Measurements from ENCODE around the gene RASAL1.

RASAL1 gene

GRCh38 chr12:113094738-113095137, 40.8 kb downstream of the RASAL1 start:
- DNase-seq: no peak

- no peak for DNase-seq
Observed at GRCh38 chr12:113093409-113094101, 42.0 kb downstream of the RASAL1 start.

- no peak for DNase-seq
Observed at GRCh38 chr12:113092607-113093408, 42.8 kb downstream of the RASAL1 start.

- no peak for DNase-seq
Observed at GRCh38 chr12:113091506-113091905, 44.1 kb downstream of the RASAL1 start.

GRCh38 chr12:113090740-113091139, 44.8 kb downstream of the RASAL1 start:
- no peak for DNase-seq

GRCh38 chr12:113089839-113090238, 45.7 kb downstream of the RASAL1 start:
- DNase-seq: no peak

GRCh38 chr12:113088971-113089756, 46.4 kb downstream of the RASAL1 start:
- DNase-seq: no peak

- DNase-seq: no peak
Observed at GRCh38 chr12:113088037-113088436, 47.5 kb downstream of the RASAL1 start.

- no peak for DNase-seq
Observed at GRCh38 chr12:113087193-113087592, 48.4 kb downstream of the RASAL1 start.

GRCh38 chr12:113086249-113087164, 49.1 kb downstream of the RASAL1 start:
- no peak for DNase-seq

- no peak for DNase-seq
Observed at GRCh38 chr12:113083863-113084435, 51.6 kb downstream of the RASAL1 start.

GRCh38 chr12:113082486-113083148, 52.9 kb downstream of the RASAL1 start:
- no peak for DNase-seq

GRCh38 chr12:113081873-113082272, 53.7 kb downstream of the RASAL1 start:
- no peak for DNase-seq

- no peak for DNase-seq
Observed at GRCh38 chr12:113077859-113078255, 57.7 kb downstream of the RASAL1 start.

GRCh38 chr12:113077057-113077858, 58.3 kb downstream of the RASAL1 start:
- no peak for DNase-seq

GRCh38 chr12:113075137-113075683, 60.4 kb downstream of the RASAL1 start:
- no peak for DNase-seq

GRCh38 chr12:113073586-113073985, 62.0 kb downstream of the RASAL1 start:
- DNase-seq: no peak

GRCh38 chr12:113072136-113072535, 63.4 kb downstream of the RASAL1 start:
- DNase-seq: no peak

GRCh38 chr12:113071135-113072112, 64.1 kb downstream of the RASAL1 start:
- DNase-seq: no peak

All from fibroblast of skin of right quadriceps (primary cell).